ENCODE results near the gene CHN2.
"Not testable (repeated sequence)": the region's sequence is repeated elsewhere in the genome, so short reads cannot be mapped to it uniquely, and the experiment has no call there.

The CHN2 gene

GRCh38 chr7:29190349-29191045 is 4.1 kb upstream of the CHN2 start:
- no peak for DNase-seq

- DNase-seq = no peak
These were observed 2.3 kb upstream of the CHN2 start for GRCh38 chr7:29192323-29192722.

- no peak for DNase-seq
These were observed 1.8 kb upstream of the CHN2 start for GRCh38 chr7:29192811-29193210.

GRCh38 chr7:29193316-29194205 is 1.0 kb upstream of the CHN2 start:
- DNase-seq = no peak

GRCh38 chr7:29194206-29194593 is 375 bp upstream of the CHN2 start:
- DNase-seq = no peak

GRCh38 chr7:29196191-29196590 is 1.6 kb downstream of the CHN2 start:
- no peak for DNase-seq

- DNase-seq = no peak
These were observed 2.5 kb downstream of the CHN2 start for GRCh38 chr7:29196971-29197595.

GRCh38 chr7:29197916-29198315 is 3.3 kb downstream of the CHN2 start:
- DNase-seq = no peak

GRCh38 chr7:29199776-29200175 is 5.2 kb downstream of the CHN2 start:
- no peak for DNase-seq

GRCh38 chr7:29202651-29203069 is 8.1 kb downstream of the CHN2 start:
- no peak for DNase-seq

GRCh38 chr7:29204491-29205272 is 10.1 kb downstream of the CHN2 start:
- DNase-seq = no peak

- DNase-seq = no peak
These were observed 12.7 kb downstream of the CHN2 start for GRCh38 chr7:29207162-29207801.

- no peak for DNase-seq
These were observed 14.1 kb downstream of the CHN2 start for GRCh38 chr7:29208410-29209250.

- DNase-seq = no peak
These were observed 15.2 kb downstream of the CHN2 start for GRCh38 chr7:29209745-29210144.

GRCh38 chr7:29212736-29213135 is 18.2 kb downstream of the CHN2 start:
- not testable (repeated sequence) for DNase-seq

GRCh38 chr7:29214056-29214455 is 19.5 kb downstream of the CHN2 start:
- DNase-seq = no peak

GRCh38 chr7:29214816-29215215 is 20.2 kb downstream of the CHN2 start:
- no peak for DNase-seq

GRCh38 chr7:29216128-29216527 is 21.6 kb downstream of the CHN2 start:
- no peak for DNase-seq

- DNase-seq = no peak
These were observed 22.5 kb downstream of the CHN2 start for GRCh38 chr7:29217113-29217512.

GRCh38 chr7:29224726-29225125 is 30.2 kb downstream of the CHN2 start:
- no peak for DNase-seq

- DNase-seq = no peak
These were observed 33.9 kb downstream of the CHN2 start for GRCh38 chr7:29228289-29229011.

All from activated CD4-positive, CD25-positive, alpha-beta regulatory T cell (primary cell).